NB4 (cell line): ENCODE measurements around the gene SSX7.
"Not testable (repeated sequence)": the region's sequence is repeated elsewhere in the genome, so short reads cannot be mapped to it uniquely, and the experiment has no call there.

Experiments
- TF ChIP-seq, protein P1 (sequence below): IDR thresholded peaks from one replicate; pipeline ENCODE4 v1.5.1; 2012; ENCODE audit warnings: low read depth, low read length
- TF ChIP-seq, protein P2 (sequence below): IDR thresholded peaks from 2 replicates; pipeline ENCODE4 v1.6.1; 2011; ENCODE audit warnings: low read depth, low read length

DNA sequence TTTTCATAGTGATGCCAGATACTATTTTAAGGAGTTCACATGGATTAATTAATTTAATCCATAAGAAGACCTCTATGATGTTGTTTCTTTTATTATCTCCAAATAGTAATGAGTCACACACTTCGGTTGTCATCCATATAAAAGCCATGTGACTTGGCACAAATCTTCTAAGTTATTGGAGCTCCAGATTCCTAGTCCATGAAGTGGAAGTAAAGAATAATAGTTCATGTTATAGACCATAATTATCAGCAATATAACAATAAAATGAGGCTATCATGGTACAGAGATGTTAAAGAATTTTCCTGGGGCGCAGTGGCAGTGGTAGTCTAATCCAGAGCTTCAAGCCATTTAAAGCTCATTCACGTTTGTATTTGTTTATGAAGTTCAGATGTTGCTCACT, 26.2 kb downstream of the SSX7 start:
- TF ChIP-seq, protein P1, sequence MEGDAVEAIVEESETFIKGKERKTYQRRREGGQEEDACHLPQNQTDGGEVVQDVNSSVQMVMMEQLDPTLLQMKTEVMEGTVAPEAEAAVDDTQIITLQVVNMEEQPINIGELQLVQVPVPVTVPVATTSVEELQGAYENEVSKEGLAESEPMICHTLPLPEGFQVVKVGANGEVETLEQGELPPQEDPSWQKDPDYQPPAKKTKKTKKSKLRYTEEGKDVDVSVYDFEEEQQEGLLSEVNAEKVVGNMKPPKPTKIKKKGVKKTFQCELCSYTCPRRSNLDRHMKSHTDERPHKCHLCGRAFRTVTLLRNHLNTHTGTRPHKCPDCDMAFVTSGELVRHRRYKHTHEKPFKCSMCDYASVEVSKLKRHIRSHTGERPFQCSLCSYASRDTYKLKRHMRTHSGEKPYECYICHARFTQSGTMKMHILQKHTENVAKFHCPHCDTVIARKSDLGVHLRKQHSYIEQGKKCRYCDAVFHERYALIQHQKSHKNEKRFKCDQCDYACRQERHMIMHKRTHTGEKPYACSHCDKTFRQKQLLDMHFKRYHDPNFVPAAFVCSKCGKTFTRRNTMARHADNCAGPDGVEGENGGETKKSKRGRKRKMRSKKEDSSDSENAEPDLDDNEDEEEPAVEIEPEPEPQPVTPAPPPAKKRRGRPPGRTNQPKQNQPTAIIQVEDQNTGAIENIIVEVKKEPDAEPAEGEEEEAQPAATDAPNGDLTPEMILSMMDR, result not testable (repeated sequence)
- TF ChIP-seq, protein P2, sequence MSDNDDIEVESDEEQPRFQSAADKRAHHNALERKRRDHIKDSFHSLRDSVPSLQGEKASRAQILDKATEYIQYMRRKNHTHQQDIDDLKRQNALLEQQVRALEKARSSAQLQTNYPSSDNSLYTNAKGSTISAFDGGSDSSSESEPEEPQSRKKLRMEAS, result not testable (repeated sequence)
